HG02759 (cell line): ENCODE results near the gene KCMF1.

Experiments
- ATAC-seq: cut with Tn5 transposase; IDR thresholded peaks from one replicate; pipeline ENCODE4 v1.9.1; 2021; ENCODE audit warnings: mild to moderate bottlenecking, moderate library complexity; ENCODE audit not compliant: unreplicated experiment

KCMF1 gene

DNA sequence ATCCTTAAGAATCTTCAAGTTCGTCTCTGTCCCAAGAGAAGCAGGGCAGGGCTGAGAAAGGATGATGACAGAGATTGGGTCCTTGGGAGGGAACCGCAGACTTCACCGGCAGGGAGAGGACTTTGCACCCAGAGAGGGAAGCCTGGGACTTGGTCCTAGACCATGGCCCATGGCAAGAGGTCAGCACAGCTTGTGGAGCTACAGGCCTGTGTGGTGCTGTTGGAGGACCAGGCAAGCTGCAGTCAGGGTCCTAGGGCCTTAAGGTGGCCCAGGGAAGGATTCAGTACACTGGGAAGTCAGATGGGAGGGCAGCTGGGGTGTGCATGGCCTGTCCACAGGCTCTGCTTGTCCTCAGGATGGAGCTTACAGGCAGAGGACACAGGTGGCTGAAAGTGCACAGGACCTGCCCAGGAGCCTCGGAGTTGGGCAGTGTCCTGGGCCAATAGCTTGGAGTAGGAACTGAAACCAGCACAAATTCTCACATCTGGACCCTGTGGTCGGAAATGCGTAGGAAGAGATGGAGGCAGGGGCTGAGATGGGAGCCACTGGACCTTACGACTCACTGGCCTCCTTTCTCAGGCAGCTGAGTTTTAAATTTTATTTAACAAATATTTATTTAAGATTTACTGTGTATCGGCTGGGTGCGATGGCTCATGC lies 105.8 kb downstream of the KCMF1 start:
- no peak for ATAC-seq

DNA sequence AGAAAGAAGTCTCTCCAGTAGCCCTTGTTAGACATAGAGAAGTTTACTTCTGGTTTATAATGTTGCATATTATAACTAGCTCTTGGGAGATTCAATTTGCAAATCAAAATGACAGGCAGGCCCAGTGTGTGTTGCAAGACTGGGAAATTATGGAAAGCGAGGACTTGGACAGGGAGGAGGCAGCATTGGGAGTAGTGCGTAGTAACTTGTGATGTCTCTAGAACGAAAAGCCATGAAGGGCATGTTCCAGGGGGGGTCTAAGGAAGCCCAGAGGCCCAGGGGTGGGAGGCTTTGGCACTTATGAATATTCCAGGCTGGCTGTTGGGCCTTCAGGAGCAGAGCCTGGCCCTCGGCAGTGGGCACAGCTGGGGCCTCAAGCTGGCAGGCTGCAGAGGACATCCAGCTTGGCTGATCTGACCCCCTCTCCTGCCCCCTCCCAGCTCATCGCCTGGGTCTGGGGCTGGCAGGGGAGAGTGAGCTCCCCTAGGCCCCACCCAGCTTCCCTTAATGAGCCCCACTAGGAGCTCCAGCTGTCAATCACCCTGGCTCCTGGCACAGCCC lies 107.0 kb downstream of the KCMF1 start:
- no peak for ATAC-seq

DNA sequence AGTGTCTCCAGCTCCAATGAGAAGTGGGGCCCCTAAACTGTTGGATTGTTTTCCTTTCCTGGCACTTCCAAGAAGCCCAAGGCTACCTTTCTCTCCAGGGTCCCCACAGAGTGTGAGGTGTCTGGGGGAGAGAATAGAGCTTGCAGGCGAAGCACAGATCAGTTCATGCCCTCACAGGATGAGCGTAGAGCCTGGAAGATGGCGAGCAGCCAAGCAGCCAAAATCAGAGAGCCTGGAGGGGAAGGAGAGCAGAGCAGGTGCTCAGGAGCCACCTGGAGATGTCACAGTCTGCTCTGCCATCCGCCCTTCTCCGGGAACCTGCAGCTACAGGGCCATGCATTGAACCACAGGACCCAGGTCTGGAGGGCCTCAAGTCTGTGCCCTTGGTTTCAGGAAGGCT lies 107.6 kb downstream of the KCMF1 start:
- ATAC-seq = no peak

DNA sequence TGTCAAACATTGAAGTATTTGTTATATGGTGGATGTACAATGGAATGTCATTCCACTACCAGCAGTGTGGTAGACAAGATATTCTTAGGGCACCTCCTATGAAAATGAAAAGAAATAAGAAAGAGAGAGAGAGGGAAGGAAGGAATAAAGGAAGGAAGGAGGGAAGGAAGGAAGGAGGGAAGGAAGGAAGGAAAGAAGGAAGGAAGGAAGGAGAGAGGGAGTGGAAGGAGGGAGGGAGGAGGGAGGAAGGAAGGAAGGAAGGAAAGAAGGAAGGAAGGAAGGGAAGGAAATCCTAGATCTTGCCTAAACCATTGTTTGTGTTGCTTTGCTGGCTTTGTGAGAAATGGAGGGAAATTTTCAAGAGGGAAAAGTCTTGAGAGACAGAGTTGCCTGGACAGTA lies 112.1 kb downstream of the KCMF1 start:
- no peak for ATAC-seq

DNA sequence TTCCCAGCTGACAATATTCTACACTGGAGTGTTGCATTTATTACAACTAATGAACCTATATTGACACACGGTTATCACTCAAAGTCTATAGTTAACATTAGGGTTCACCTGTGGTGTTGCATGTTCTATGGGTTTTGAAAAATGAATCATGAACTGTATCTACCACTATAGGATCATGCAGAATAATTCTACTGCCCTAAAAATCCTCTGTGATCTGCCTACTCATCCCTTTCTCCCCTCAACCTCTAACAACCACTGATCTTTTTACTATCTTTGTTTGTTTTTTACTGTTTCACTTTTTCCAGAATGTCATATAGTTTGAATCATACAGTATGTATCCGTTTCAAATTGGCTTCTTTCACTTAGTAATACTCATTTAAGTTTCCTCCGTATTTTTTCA lies 114.6 kb downstream of the KCMF1 start:
- no peak for ATAC-seq

DNA sequence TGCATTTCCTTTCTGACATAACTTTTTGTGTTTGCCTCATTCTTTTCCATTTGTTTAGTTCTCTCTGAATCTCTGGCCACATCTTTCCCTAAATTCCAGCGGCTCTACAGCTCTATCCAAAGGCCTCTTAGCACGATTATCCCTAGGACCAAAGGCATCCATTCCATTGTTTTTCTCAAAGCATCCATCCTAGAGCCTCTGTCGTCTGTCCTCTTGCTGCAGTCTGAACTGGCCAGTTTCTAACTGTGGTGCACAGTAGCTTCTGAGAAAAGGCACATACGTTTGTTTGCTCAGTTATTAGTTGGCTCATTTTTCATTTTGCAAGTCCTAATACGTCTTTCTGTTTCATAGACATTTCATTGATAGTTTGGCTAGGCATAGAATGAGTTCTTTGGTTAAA lies 116.6 kb downstream of the KCMF1 start:
- ATAC-seq = no peak

DNA sequence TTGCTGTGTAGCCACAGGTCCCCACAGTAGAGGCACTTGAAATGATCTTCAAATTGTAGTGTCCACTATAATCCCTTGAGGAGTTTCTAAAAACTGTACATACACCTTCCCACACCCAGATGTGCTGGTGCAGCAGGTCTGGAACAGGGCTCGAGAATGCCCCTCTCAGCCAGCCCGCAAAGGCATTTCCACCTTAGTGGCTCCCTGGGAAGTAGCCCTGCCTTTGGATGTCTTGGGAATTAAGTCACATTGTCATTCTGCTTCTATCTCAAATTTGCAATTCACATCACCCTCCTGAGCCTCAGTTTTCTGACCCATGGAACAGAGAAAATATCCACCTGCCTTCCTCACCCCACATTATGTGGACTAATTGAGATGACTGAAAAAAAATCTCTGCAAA lies 118.0 kb downstream of the KCMF1 start:
- no peak for ATAC-seq

DNA sequence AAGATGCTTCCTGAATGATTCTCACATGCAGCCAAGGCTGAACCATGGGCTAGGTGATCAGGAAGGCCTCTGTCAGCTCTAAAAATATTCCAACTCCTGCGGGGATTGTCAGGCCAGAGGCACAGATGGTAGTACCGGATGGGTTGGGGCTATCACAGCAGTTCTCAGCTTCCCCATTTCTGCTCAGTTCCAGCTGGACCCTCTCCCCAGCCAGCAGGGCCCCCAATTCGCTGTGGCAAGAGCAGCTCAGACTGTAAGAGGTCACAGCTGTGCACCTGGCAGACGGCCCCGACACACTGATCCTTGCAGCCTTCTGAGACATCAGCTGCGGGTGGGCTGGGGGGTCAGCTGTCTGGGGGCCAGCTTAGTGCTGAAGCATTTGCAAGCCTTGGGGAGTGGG lies 118.6 kb downstream of the KCMF1 start:
- no peak for ATAC-seq

DNA sequence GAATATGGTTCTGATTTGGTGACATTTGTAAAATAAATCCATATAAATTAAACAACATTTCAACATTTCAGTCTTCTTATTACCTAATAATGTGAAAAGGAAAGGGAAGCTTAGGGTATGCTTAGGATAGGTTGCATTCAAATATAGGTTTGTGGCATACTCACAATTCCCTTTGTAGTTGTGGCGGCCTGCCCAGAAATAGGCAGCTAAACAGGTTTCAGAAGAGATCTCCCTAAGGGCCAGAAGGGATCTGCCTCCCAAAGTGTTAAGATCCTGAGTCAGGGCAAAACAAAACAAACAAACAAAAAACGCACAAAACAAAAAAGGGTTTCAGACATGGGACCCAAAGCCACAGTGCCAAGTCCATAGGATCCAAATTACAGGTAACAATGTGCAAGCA lies 120.9 kb downstream of the KCMF1 start:
- no peak for ATAC-seq

DNA sequence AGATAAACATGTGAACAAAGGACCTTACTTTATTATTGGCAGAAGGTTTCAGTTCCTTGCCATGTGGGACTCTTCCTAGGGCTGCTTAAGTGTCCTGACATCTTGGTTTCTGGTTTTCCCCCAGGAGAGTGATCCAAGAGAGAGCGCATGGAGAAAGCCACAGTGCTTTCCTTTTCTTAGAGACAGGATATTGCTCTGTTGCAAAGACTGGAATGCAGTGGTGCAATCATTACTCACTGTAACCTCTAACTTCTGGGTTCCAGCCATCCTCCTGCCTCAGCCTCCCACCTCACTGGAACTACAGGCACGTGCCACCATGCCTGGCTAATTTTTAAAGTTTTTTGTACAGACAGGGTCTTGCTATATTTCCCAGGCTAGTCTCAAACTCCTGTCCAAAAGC lies 124.1 kb downstream of the KCMF1 start:
- ATAC-seq = no peak

DNA sequence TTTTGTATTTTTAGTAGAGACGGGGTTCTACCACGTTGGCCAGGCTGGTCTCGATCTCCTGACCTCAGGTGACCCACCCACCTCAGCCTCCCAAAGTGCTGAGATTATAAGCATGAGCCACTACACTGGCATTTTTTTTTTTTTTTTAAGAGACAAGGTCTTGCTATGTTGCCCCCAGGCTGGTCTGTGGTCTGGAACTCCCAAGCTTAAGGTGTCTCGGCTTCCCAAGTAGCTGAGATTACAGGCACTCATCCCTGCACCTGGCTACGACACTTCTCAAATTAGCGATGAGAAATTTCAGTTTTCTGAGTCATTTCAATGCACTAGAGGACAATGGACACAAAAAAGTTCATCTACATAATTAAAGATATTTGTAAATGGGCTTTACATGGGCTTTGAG lies 125.7 kb downstream of the KCMF1 start:
- no peak for ATAC-seq

DNA sequence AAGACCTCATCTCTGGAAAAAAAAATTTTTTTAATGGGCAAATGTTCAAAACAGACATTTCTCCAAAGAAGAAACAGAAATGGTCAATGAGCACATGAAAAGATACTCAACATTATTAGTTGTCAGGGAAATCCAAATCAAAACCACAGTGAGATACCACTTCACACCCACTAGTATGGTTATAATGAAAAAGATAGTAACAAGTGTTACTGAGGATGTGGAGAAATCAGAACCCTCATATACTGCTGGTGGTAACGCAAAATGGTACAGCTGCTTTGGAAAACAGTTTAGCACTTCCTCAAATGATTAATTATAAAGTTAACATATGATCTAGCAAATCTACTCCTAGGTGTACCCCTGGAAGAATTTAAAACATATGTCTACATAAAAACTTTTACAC lies 133.3 kb downstream of the KCMF1 start:
- no peak for ATAC-seq

DNA sequence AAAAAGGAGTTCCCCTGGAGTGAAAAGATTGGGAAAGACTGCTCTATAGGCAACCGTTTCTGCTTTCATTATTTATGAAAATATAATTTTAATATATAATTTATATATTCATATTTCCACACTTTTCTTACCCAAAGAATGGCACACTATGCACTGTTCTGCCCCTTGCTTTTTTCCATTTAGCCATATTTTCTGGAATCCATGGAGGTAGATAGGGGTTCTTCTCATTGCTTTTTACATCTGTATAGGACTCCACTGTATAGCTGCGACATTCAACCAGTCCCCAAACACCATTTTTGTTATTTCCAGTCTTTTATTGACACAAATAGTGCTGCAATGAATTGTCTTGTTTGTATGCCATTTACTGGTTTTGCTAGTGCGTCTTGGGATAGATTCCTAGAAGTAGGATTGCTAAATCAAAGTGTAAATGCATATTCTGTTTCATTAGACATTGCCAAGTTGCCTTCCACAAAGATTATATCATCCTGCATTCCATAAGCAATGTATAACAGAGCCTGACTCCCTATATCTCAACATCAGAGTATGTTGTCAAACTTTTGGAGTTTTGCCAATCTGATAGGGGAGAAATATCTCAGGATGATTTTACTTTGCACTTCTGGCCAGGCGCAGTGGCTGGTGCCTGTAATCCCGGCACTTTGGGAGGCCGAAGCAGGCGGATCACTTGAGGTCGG lies 135.7 kb downstream of the KCMF1 start:
- no peak for ATAC-seq
